ENCODE measurements around the gene SBK3.
"Not testable (repeated sequence)": the region's sequence is repeated elsewhere in the genome, so short reads cannot be mapped to it uniquely, and the experiment has no call there.

SBK3 gene

GRCh38 chr19:55536951-55537740 is 8.2 kb downstream of the SBK3 start, which contains the start of gene SBK2:
Gene SBK2 (minus strand): TSS chr19:55537133. CDS start chr19:55536294, 839 bp downstream.
- TF ChIP-seq, protein P1, sequence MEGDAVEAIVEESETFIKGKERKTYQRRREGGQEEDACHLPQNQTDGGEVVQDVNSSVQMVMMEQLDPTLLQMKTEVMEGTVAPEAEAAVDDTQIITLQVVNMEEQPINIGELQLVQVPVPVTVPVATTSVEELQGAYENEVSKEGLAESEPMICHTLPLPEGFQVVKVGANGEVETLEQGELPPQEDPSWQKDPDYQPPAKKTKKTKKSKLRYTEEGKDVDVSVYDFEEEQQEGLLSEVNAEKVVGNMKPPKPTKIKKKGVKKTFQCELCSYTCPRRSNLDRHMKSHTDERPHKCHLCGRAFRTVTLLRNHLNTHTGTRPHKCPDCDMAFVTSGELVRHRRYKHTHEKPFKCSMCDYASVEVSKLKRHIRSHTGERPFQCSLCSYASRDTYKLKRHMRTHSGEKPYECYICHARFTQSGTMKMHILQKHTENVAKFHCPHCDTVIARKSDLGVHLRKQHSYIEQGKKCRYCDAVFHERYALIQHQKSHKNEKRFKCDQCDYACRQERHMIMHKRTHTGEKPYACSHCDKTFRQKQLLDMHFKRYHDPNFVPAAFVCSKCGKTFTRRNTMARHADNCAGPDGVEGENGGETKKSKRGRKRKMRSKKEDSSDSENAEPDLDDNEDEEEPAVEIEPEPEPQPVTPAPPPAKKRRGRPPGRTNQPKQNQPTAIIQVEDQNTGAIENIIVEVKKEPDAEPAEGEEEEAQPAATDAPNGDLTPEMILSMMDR (IDR thresholded peaks at IDR 0.05; ENCODE audit: low read depth, low read length): peak; percentile 3
- DNase-seq (ENCODE audit: extremely low read depth, low read depth): no peak

- TF ChIP-seq, protein P1 (IDR thresholded peaks at IDR 0.05; ENCODE audit: low read depth, low read length): no peak
- DNase-seq (ENCODE audit: extremely low read depth, low read depth): no peak
These were observed 9.0 kb downstream of the SBK3 start for GRCh38 chr19:55536366-55536765.

DNA sequence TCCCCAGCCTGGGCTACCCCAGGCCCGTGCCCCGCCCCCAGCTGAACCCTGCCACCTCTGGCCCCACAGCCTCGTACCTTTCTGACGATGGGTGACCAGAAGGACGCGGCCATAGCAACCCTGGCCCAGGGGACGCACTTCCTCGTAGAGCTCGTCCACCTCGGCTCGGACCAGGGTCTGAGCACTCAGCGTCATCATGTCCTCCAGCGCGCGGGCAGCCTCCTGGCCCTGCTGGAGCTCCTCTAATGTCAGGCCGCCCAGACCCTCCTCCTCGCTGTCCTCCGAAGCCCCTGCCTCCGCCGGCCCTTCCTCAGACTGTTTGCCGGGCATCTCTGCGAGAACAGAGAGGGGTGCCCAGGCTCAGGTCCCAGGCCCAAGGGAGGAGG is 9.4 kb downstream of the SBK3 start:
- TF ChIP-seq, protein P1 (IDR thresholded peaks at IDR 0.05; ENCODE audit: low read depth, low read length): no peak
- no peak for DNase-seq (ENCODE audit: extremely low read depth, low read depth)

DNA sequence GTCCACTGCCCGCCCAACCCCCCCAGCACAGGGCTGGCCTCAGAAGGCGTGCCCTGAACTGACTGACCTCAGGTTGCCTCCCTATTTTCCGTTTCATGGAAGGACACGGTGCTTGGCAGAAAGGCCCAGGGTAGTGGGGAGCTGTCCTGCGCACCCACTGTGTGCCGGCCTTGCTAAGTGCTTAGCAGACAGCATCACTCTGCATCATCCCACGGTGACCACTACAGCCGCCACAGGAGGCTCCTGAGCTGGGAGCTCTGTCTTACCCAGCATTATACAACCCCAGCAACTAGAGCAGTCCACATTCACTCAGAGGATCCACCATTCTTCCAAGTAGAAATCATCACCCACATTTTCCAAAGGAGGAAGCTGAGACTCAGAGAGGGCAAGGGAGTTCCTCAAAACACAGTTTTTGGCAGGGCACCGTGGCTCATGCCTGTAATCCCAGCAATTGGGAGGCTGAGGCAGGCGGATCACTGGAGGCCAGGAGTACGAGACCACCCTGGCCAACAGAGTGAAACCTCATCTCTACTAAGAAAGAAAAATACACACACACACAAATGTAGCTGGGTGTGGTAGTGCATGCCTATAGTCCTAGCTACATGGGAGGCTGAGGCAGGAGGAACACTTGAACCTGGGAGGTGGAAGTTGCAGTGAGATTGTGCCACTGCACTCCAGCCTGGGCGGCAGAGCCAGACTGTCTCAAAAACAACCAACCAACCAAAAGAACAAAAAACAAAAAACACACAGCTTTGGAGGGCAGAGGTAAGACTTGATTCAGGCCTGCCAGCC is 10.0 kb downstream of the SBK3 start:
- DNase-seq (ENCODE audit: extremely low read depth, low read depth): no peak
- TF ChIP-seq, protein P1 (IDR thresholded peaks at IDR 0.05; ENCODE audit: low read depth, low read length): no peak

- DNase-seq (ENCODE audit: extremely low read depth, low read depth): not testable (repeated sequence)
These were observed 11.1 kb downstream of the SBK3 start for GRCh38 chr19:55534280-55534679.

DNA sequence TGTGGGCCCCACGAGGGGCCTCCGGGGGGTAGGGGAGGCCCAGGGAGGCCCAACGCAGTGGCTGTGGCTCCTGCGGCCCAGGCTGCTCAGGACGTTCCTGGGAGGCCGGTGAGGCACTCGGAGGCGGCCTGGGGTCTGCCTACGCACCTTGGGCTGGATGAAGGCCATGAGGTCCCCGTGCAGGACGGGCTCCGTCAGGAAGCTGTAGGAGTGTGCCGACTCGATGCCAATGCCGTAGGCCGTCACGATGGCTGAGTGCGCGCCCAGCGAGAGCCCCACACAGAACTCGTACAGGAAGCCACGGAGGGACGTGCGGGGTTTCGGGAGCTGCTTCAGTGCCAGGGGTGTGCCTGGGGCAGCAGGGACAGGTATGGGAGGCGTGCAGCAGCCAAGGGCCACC is 14.3 kb downstream of the SBK3 start:
- no peak for DNase-seq (ENCODE audit: extremely low read depth, low read depth)
- TF ChIP-seq, protein P1 (IDR thresholded peaks at IDR 0.05; ENCODE audit: low read depth, low read length): no peak

DNA sequence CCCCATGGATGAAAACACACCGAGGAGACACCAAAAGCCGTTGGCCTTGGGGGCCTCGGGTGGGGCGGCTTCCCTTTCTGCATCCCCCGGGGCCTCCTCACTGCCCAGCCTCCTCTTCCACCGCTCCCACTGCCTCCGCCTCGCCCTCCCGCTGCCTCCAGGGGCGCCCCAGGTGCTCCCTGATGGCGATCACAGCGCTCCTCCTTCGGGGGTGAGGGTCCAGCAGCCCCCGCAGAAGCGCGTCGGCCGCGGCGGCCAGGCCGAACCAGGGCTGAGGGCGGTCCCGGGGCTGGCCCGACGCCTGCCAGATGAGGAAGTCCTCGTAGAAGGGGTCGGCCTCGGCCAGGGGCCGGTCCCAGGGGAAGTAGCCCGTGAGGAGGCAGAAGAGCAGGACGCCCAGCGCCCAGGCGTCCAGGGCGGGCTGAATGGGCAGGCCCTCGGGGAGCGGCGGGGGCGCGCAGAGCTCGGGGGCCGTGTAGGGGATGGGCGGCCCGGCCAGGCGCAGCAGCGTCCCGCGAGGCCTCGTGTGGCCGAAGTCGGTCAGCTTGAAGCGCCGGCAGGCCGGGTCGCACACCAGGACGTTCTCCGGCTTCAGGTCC is 15.6 kb downstream of the SBK3 start:
- DNase-seq (ENCODE audit: extremely low read depth, low read depth): no peak
- TF ChIP-seq, protein P1 (IDR thresholded peaks at IDR 0.05; ENCODE audit: low read depth, low read length): no peak

All from AG09319 (cell line).